Measurements from ENCODE around the gene RAD51.

RAD51 gene

GRCh38 chr15:40776537-40777141, 81.7 kb downstream of the RAD51 start:
- in situ Hi-C loops (cut with MboI; ENCODE audit: low sequenced_read_pairs), result no loop called here

Data from HL-60/S4 treated with retinoic acid at 250 ng/mL for 4 days and 3 days (cell line).